Head of caudate nucleus (tissue), 42 donors: ENCODE data around the gene ACKR1.
A peak's percentile ranks its signal among the peaks of the same experiment; 100 is the strongest.

Experiments
- DNase-seq, 42 donors: peaks; one replicate each; pipeline versions ENCODE4 v3.0.0 to v3.0.0-alpha.2; 2020 to 2021; ENCODE audit warnings: mixed read lengths in 7 of 42
- intact Hi-C: fragments of 100-400 bp; cut with DNase I; formaldehyde crosslinking; loops from one replicate; pipeline ENCODE4 v1.15.0; 2022

The ACKR1 gene

DNA sequence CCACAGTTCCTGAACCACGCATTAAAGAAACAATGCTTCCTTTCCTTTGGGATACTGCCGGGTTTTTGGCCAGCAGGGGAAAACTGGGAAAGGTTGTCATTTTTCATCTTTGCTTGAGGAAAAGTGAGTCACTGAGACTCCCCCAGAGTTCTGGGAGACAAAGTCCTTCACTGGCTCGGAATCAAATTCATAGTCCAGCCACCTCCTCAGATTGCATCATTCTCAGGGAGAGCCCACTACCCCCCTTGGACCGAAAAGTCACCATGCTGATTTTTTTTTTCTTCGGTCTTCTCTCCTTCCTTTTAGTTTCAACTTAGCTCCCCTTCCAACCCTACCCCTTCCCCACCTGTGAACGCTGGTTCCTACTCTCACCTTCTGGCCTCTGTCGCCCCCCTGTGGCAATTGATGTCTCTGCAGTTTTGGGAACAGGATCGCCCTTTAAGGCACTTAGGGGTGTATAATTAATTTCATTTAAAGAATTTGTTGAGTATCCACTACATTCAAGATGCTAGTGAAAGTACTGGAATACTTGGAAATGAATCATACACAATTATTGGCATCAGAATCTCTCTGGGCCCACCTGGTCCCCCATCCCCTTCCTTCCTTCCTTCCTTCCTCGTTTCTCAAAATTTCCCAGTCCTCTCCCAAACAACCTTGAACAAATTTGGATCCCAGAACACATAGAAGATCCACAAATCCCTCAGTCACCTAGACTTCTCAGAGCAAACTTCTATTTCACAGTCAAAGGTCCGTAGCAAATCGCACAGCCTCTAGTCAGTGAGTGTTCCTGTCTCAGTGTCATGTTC lies 6.9 kb downstream of the ACKR1 start:
- DNase-seq, result peak in 39 of 42 donors; percentile 35 to 86 (median 69)
- intact Hi-C loops, result loop anchor here (5.0 kb wide), 1 partner anchor 49 kb away; no protein-coding TSS in a partner anchor

DNA sequence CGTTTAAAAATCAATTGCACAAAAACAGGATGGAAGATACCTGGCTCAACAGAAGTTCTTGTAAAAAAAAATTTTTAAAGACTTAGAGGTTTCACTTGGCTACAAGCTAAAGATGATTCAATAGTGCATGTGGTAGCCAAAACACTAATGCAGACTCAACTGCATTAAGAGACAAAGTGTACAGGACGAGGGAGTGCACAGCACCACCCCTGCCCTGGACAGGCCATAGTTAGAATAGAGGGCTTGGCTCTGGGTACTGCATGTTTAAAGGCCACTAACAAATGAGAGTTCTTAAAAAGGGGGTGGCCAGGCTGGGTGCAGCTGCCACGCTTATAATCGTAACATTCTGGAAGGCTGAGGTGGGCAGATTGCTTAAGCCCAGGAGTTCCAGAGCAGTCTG lies 7.9 kb downstream of the ACKR1 start:
- intact Hi-C loops, result loop anchor here (5.0 kb wide), 1 partner anchor 50 kb away; no protein-coding TSS in a partner anchor
- no peak for DNase-seq

DNA sequence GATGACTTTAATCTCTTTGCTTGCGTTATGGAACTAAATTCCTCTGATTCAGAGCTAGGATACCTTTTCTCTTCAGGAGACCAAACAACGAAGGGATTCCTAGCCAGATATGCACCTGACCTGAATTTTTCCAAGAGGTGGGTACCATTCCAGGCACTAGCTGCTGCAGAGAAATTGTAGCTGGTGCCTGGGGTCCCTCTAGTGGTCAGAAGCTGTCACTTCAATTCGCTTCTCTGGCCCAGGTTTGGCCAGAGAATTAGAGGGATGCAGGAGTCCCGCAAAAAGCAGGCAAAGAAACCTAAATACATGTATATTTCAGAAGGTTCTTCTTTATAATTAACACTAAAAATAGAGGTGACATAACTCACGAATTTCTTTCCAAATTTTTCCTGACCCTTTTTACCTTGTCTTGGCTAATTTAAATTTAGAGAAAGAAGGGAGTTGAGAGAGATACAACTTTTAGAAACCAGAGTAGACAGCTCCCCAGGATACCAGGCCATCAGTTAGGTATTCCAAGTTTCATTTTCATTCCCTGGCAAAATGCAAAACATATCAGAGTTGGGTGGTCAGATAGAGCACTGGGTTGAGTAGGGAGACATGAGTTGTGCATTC lies 9.6 kb downstream of the ACKR1 start:
- DNase-seq, result peak; percentile 27 to 83 (median 62)
- intact Hi-C loops, result loop anchor here (5.0 kb wide), 1 partner anchor 52 kb away; no protein-coding TSS in a partner anchor

DNA sequence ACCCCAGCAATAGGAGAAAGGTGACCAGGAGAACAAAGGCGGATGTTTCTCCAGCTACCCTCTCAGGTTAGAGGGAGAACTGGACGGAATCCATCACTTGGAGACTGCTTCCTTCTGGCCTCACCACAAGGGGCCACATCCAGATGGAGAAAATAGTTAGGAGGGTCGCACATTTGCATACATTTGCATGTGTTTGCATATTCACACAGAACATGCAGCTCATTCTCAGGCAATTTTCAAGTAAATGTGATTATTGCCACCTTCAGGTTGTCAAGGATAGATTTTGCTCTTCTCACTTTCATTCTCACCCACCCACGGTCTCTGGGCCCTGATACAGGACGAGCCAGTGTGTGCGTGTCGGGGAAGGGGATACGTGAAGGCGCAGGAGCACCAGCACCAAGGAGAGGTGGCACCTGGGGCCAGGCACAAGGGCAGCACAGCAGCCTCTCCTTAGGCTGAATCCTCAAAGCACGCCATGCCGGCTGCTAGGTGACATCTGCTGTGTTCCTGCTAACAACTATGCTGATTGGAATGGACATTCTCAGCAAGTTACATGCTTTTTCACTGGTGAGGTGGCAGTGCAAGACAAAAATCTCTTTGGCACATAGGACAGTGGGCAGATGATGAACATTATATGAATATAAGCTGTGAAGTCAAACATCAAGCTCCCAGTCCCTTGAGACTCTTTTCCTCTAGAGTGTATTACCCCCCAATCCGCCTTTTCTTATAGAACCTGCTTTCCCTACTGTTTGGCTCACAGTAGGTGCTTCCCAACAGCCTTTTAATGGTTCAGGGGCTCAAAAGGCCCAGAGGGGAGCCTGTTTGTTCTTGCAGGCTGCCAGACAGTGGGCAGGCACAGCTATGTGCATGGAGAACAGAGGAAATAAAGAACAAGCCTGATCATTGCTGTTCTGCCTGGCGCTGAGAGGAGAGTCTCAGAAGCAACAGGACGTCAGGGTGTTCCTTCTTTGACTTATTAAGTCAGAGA lies 14.3 kb downstream of the ACKR1 start:
- intact Hi-C loops, result no loop called here
- no peak for DNase-seq

- no peak for DNase-seq
- intact Hi-C loops, result no loop called here
Measured at GRCh38 chr1:159222075-159222865, 17.6 kb downstream of the ACKR1 start.

GRCh38 chr1:159223004-159223403 lies 18.3 kb downstream of the ACKR1 start:
- no peak for DNase-seq
- intact Hi-C loops, result no loop called here

DNA sequence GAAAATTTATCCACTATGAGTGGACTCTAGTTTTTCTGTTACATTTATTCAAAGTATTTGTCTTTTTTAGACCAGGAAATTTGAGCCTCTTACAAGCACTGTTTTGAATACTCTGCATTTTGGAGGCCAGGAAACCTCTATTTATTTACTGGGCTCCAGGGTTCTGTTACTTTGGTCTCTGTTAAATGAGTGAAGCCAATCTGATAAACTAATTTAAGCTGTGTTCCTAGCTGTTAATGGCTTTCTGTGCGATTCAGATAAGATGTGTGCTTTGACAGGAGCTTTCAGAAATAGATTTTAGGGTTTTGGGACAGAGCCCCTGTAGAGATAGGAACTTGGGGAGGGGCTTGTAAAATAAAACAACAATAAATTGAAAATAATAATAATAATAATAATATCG lies 23.9 kb downstream of the ACKR1 start:
- no peak for DNase-seq
- intact Hi-C loops, result no loop called here

DNA sequence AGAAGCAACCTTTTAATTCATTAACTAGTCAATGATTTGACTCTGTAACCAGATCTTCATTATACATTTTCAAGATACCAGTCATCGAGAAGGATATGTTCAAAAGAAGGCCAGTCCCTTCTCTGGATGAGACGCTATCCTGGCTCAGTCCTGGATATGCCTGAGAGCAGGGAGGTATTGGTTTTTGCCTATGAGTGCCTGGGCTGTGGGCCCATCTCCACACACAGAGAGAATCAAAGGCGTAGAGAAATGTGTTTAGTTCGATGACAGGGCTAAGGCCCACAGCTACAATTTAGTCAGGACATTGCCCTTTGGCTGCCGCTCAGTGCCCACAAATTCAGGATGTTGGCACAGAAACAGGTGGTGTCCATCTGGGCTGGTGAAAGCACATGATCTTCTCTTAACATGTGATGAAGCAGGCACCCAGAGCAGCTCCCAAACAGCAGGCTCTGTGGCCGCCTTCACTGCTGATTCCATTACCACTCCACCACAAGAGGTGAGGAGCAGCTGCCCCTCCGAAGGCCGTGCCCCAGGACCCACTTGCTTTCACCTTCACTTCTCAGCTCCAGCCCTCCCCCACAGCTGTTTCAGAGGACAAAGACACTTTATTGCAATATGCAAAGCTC lies 24.7 kb downstream of the ACKR1 start:
- peak in 1 of 42 donors; percentile 72 for DNase-seq
- intact Hi-C loops, result no loop called here

DNA sequence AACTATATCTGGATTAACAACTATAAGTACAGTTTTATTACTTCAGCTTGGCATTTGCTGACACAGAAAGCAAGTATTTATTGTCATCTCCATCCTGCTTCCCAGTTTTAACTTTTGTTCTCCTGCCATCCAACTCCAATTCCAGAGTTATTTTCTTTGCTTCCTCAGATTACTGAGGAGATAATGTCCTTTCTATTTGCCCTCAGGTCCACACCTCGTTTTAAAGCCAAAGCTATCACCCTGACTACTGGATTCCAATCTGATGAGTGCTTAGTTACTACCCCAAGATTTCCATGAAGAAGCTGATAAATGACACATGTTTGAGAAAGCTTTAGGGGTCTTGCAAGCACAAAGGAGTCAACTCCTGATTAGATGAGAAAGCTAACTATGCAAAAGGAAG lies 25.2 kb downstream of the ACKR1 start:
- no peak for DNase-seq
- intact Hi-C loops, result no loop called here

- DNase-seq, result no peak
- intact Hi-C loops, result no loop called here
Measured at GRCh38 chr1:159239551-159240220, 35.0 kb downstream of the ACKR1 start.

- no peak for DNase-seq
- intact Hi-C loops, result no loop called here
Measured at GRCh38 chr1:159247266-159247665, 42.6 kb downstream of the ACKR1 start.

- no peak for DNase-seq
- intact Hi-C loops, result no loop called here
Measured at GRCh38 chr1:159248311-159248710, 43.6 kb downstream of the ACKR1 start.

GRCh38 chr1:159250638-159251216 lies 46.1 kb downstream of the ACKR1 start:
- intact Hi-C loops, result no loop called here
- no peak for DNase-seq
